Measurements from ENCODE around the gene TIMM29. TPM values are rescaled to one million over a fixed set of nuclear protein-coding genes. Genes with fewer than 3 reads are reported as not detected.

Gene TIMM29
- 22.5 and 23.4 TPM in 2 replicates for total RNA-seq (2014; rRNA removed; shearing (Covaris generic))

DNA sequence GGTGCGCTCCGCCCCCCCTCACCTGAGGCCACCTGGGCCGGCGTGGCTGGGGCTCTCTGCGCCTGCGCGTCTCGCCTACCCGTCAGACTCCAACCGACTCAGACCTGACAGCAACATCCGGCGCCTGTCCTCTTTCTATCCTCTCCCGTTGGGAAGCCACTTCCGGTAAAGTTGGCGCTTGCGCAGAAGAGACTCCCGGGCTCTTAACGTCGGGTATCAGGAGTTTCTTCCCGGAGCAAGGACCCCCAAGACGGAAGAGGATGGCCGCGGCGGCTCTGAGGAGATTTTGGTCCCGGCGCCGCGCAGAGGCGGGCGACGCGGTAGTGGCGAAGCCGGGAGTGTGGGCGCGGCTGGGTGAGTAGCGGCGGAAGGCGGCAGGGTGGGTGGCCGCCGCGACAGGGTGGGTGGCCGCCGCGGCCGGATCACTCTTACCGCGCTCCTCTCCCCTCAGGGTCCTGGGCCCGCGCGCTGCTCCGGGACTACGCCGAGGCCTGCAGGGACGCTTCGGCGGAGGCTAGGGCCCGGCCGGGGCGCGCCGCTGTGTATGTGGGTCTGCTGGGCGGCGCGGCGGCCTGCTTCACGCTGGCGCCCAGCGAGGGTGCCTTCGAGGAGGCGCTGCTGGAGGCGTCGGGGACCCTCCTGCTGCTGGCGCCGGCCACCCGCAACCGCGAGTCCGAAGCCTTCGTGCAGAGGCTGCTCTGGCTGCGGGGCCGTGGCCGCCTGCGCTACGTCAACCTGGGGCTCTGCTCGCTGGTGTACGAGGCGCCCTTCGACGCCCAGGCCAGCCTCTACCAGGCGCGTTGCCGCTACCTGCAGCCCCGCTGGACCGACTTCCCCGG is at the start of gene TIMM29, which contains the start of gene YIPF2:
TSS of gene TIMM29 (plus strand) at position 249 of the 839 bp plus-strand sequence. CDS start at position 261, 12 bp downstream.
TSS of gene YIPF2 (minus strand) at position 77 of the 839 bp plus-strand sequence. CDS start 229 bp downstream, outside the sequence.
- Histone ChIP-seq H3K36me3 (0 out of 2 replicates have a peak, but pooled peaks cover 7% of the 10 kb centered on the region), H3K4me1 (no peaks in the 10 kb centered on the region; the same call in 1 of the 2 replicates), H3K27ac (peak within 1 kb of the TSS; percentile 30; the same call in 1 of the 2 replicates), H3K4me3 (peak within 1 kb of the TSS; percentile 85), H3K9me3 (replicated peaks) (no peaks in the 10 kb centered on the region), H3K27me3 (no peaks in the 10 kb centered on the region)
- DNase-seq, result peak; percentile 98 to 99

DNA sequence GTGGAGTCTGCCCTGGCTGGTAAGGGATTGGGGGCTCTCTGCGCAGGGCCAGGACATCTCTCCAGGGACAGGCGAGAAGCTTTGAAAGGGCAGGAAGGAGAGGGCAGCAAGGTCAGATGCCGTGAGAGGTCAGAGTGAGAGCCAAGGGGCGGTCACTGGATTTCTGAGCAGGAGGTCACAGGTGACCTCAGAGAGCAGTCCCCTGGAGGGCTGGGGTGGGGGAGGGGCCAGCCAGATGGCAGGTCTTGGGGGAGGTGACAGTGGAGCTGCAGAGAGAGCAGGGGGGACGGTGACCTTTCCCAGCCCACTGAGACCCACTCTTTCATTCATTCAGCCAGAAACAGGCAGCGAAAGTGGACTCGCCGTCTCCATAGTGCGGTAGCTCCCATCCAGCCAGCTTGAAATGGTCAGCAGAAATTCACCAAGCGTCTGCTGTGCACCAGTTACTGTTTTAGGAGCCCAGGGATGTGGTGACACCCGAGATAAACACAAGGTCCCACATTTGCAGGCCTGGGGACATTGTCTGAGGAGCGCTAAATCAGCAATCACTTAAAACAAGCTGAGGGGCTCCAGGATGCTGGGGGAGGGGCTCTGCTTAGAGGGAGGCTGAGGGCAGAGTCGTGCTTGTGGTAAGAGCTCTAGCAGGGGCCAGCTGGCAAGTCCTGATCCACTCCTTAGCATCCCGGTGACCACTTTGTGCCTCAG is 47.1 kb upstream of the TIMM29 start:
- Histone ChIP-seq H3K9me3 (replicated peaks) (no peaks in the 10 kb centered on the region), H3K27ac (no peak overlapping the region), H3K36me3 (no peaks in the 10 kb centered on the region), H3K4me1 (0 out of 2 replicates have a peak, but pooled peaks cover 2% of the 10 kb centered on the region), H3K4me3 (no peak overlapping the region), H3K27me3 (no peaks in the 10 kb centered on the region)
- no peak for DNase-seq

DNA sequence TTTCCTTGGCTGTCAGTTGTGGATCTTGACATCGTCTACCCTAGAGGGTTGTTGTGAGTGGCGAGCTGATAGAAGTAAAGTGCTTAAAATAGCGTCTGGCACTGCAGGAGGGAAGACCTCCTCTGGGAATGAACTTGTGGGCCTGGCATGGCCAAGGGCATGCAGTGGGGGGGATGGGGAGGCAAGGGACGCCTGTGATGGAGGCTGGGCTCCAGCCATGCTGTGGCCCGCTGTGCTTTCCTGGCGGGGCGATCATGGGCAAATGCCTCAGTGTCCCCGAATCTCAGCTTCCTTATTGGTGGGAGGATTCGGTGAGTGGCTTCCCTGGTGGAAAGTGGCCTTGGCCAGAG is 46.5 kb upstream of the TIMM29 start:
- Histone ChIP-seq H3K27ac (no peak overlapping the region), H3K9me3 (replicated peaks) (no peaks in the 10 kb centered on the region), H3K4me3 (no peak overlapping the region), H3K4me1 (no peaks in the 10 kb centered on the region), H3K36me3 (no peaks in the 10 kb centered on the region), H3K27me3 (no peaks in the 10 kb centered on the region)
- no peak for DNase-seq

DNA sequence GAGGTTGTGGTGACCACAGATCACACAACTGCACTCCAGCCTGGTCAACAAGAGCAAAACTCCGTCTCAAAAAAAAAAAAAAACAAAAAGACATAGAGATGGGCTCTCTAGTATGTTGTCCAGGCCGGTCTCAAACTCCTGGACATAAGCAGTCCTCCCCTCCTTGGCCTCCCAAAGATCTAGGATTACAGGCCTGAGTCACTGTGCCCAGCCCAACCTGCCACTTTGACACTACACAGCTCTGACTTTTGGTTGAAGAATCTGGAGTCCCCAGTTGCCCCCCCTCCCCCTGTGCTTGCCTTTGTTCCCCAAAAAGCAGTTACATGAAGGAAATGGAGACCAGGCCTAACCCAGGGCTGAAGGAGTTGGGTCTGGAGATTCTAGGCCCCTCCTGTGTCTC is 44.3 kb upstream of the TIMM29 start:
- no peak for DNase-seq
- Histone ChIP-seq H3K4me1 (peaks cover 15% of the 10 kb centered on the region), H3K27me3 (no peaks in the 10 kb centered on the region), H3K4me3 (no peak overlapping the region), H3K27ac (no peak overlapping the region), H3K9me3 (replicated peaks) (no peaks in the 10 kb centered on the region), H3K36me3 (no peaks in the 10 kb centered on the region)

DNA sequence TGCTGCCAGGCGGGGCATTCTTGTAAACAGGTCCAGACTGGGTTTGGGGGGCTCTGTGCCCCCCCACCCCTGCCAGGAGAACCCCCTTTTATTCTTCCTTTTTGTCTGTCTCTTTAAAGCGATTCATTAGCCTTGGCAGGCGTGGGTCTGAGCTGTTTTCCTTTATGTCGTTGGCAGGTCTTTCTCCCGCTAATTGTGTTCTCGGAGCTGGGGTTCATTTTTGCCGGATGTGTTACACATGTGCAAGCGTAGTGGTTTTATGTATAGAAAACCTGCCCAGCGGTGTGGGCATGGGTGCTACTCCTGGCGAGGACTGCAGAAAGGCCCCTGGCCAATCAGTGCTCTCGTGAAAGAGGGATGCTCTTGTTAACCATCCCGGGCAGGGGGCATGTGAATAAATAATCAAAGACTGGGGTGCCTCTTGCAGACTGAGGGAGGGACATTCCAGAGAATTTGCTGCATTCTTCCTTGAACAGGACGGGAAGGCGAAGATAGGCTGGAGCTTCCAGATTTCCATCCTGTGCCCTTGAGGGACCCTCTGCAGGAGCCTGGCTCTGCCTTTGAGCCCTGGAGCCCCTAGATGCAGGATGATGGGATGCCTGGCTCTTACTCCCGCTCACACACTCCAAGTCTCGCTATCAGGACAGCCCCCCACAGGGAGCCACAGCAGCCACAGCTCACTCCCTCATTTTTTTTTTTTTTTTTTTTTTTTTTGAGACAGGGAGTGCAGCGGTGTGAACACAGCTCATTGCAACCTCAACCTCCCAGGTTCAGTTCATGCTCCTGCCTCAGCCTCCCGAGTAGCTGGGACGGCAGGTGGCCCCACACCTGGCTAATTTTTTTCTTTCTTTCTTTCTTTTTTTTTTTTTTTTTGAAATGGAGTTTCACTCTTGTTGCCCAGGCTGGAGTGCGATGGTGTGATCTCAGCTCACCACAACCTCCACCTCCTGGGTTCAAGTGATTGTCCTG is 43.1 kb upstream of the TIMM29 start:
- peaks cover 15% of the 10 kb centered on the region for H3K4me1 ChIP-seq
- no peaks in the 10 kb centered on the region for H3K9me3 ChIP-seq (replicated peaks)
- no peak for DNase-seq
- no peak overlapping the region for H3K4me3 ChIP-seq
- H3K27ac ChIP-seq, result no peak overlapping the region
- H3K27me3 ChIP-seq, result no peaks in the 10 kb centered on the region
- no peaks in the 10 kb centered on the region for H3K36me3 ChIP-seq

DNA sequence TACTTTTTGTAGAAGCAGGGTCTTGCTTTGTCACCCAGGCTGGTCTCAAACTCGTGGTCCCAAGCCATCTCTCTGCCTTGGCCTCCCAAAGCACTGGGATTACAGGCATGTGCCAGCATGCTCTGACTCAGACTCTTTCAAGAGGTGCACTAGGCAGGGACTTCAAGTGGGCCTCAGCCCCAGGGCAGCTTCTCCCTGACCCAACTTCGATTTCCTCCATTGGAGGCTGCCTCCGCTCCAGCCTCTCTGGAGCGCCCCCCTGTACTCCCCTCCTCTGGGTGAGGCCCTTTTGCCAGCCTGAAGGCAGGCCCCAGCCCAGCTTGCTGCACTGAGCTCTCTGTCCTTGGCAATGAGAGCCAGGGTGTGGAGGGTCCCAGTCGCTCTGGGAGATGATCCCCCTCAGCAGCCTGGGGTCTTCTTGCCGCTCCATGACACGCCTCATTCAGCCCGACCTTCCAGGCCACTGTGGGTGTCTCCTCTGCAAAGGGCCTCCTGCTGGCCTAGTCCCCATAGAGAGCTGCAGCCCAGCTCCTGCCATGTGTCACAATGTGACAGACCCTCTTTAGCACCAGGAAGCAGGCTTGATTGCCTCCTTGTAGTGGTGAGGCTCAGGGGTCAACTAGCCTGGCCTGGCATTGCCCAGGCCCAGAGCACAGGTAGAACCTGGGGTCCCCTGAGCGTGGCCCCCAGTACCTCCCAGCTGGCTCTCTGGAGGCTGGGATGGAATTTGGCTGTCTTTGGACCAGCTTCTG is 40.8 kb upstream of the TIMM29 start:
- H3K27me3 ChIP-seq, result no peaks in the 10 kb centered on the region
- peaks cover 30% of the 10 kb centered on the region for H3K4me1 ChIP-seq
- H3K4me3 ChIP-seq, result no peak overlapping the region
- H3K9me3 ChIP-seq (replicated peaks), result no peaks in the 10 kb centered on the region
- H3K27ac ChIP-seq, result peak overlapping the region; percentile 68
- H3K36me3 ChIP-seq, result no peaks in the 10 kb centered on the region
- no peak for DNase-seq

DNA sequence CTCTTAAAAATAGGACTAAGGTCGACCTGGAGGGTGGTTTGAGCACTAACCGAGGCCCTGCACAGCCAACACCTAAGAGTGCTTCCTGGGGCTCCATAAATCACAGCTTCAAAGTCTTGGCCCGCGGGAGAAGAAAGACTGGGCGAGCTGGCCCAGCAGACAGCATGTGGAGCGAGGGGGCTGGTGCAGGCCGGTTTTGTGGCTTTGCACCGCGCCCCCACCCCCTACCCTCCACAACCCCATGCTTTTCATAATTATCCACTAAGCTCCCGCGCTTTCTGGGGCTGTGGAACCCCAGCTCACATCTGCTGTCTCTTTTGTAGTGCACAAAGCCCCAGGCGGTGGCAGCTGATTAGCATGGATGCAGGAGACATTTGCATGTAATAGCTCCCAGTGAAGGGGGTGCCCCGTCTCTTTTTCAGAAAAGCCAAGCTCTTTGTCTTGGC is 40.2 kb upstream of the TIMM29 start:
- Histone ChIP-seq H3K9me3 (replicated peaks) (no peaks in the 10 kb centered on the region), H3K4me1 (peaks cover 30% of the 10 kb centered on the region), H3K27me3 (no peaks in the 10 kb centered on the region), H3K4me3 (no peak overlapping the region), H3K36me3 (no peaks in the 10 kb centered on the region), H3K27ac (peak overlapping the region; percentile 68)
- DNase-seq, result peak; percentile 87 to 89

DNA sequence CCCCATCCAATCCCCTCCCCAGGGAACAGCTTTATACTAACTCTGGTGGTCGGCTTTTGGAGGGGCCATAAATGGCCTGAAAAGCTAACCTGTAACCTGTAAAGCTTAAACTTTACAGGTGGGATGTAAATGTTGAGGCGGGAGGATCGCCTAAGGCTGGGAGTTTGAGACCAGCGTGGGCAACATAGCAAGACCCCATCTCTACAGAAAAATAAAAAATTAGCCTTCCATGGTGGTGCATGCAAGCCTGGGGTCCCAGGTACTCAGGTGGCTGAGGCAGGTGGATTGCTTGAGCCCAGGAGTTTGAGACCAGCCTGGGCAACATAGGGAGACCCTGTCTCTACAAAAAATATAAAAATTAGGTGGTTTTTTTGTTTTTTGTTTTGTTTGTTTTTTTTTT is 38.7 kb upstream of the TIMM29 start:
- DNase-seq, result no peak
- peaks cover 30% of the 10 kb centered on the region for H3K4me1 ChIP-seq
- H3K36me3 ChIP-seq, result no peaks in the 10 kb centered on the region
- H3K27ac ChIP-seq, result no peak overlapping the region
- H3K27me3 ChIP-seq, result no peaks in the 10 kb centered on the region
- H3K9me3 ChIP-seq (replicated peaks), result no peaks in the 10 kb centered on the region
- no peak overlapping the region for H3K4me3 ChIP-seq

DNA sequence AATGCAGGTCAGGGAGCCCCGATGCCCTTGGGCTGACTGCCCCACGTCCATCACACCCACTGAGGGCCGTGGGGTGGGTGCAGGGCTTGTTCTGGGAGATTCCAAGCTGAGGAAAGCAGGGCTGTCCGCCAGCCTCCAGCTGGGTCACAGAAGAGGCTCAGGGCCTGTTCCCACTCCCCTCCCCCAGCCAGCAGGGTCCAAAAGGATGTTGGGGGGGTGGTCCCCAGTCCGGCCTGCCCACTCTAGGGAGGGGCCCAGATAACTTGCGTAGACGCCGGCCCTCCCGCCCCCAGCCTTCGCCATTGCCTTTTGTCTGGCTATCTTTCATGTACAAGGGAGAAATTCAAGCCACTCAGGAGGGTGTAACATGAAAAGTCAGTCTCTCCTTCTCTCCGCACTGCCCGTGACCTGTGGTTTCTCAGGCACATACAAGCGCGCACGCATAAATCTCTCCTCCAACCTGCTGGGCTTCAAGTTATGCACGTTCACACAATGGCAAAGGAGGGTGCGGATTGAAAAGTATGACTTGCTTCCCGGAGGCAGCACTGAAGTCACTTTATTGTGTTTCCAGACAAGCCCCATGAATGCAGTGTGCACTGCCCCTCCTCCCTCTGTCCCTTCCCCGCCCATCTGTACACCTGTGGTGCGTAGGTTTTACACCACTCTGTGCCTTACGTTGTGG is 37.1 kb upstream of the TIMM29 start:
- Histone ChIP-seq H3K36me3 (no peaks in the 10 kb centered on the region), H3K27me3 (no peaks in the 10 kb centered on the region), H3K4me3 (no peak overlapping the region), H3K27ac (peak overlapping the region; percentile 7; the same call in 1 of the 2 replicates), H3K9me3 (replicated peaks) (no peaks in the 10 kb centered on the region), H3K4me1 (peaks cover 30% of the 10 kb centered on the region)
- DNase-seq, result no peak

DNA sequence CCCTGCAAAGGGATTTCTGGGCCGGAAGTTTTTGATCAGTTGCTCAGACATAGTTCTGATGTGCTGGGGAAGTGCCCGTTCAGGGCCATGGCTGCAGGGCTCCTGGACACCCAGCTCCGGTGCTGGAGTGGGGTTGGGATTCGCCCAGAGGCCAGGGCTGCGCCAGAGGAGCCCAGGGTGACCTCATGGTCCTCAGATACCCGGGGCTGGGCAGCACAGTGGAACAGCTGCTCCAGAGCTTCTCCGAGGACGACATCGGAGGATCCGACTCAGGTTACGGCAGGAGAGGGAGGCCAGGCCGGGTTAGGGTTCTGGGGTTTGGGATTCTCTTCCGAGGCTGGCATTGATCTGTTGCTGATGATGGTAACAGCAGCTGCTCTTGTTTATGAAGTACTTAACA is 36.4 kb upstream of the TIMM29 start:
- H3K9me3 ChIP-seq (replicated peaks), result no peaks in the 10 kb centered on the region
- H3K4me3 ChIP-seq, result no peak overlapping the region
- DNase-seq, result peak; percentile 91 to 93
- no peaks in the 10 kb centered on the region for H3K27me3 ChIP-seq
- peaks cover 30% of the 10 kb centered on the region for H3K4me1 ChIP-seq
- no peaks in the 10 kb centered on the region for H3K36me3 ChIP-seq
- peak overlapping the region; percentile 7; the same call in 1 of the 2 replicates for H3K27ac ChIP-seq

DNA sequence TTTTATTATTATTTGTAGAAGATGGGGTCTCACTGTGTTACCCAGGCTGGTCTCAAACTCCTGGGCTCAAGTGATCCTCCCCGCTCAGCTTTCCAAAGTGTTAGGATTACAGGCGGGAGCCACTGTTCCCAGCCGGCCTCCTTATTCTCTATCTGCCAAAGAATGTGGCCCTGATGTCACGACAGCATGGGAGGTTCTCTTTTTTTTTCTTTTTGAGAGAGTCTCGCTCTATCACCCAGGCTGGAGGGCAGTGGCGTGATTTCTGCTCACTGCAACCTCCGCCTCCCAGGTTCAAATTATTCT is 33.7 kb upstream of the TIMM29 start:
- H3K4me3 ChIP-seq, result no peak overlapping the region
- no peaks in the 10 kb centered on the region for H3K9me3 ChIP-seq (replicated peaks)
- DNase-seq, result no peak
- no peak overlapping the region for H3K27ac ChIP-seq
- no peaks in the 10 kb centered on the region for H3K27me3 ChIP-seq
- H3K4me1 ChIP-seq, result peaks cover 18% of the 10 kb centered on the region
- no peaks in the 10 kb centered on the region for H3K36me3 ChIP-seq

DNA sequence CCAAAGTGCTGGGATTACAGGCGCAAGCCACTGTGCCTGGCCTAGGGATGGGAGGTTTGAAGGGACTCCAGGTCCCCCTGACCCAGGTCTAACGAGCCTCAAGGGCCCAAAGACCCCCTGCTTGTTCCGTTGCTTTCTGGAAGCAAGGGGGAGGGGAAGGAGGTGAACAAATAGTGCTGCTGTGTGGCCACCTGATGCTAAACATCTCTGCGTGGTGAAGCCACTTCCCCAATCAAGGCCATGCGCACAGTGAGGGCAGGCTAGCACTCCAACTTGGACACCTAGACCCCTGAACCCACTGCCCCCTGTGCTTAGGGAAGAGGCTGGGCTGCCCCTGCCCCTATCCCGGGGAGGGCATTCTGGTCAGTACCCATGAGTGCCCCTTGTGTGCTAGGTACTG is 33.2 kb upstream of the TIMM29 start:
- no peaks in the 10 kb centered on the region for H3K27me3 ChIP-seq
- H3K27ac ChIP-seq, result no peak overlapping the region
- no peaks in the 10 kb centered on the region for H3K36me3 ChIP-seq
- no peak overlapping the region for H3K4me3 ChIP-seq
- H3K4me1 ChIP-seq, result peaks cover 18% of the 10 kb centered on the region
- H3K9me3 ChIP-seq (replicated peaks), result no peaks in the 10 kb centered on the region
- DNase-seq, result no peak

DNA sequence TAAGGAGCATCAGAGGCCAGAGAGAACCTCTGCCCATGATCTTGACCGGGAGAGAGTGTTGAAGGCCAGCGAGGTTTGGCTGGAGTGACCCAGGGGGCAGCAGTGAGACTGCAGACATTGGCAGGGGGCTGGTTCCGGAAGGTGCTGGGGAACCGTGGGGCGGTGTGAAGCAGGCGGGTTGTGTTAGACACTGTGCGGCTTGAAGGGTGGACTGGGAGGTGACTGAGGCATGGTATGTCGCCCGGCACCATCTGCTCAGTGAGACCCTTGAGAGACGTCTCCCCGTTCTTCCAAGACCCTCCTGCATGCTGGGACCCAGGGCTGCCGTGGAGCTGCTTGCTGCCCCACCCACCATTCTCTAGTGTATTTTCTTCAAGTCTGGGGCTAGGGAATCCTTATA is 32.7 kb upstream of the TIMM29 start:
- no peaks in the 10 kb centered on the region for H3K36me3 ChIP-seq
- H3K4me3 ChIP-seq, result no peak overlapping the region
- no peak for DNase-seq
- H3K27me3 ChIP-seq, result no peaks in the 10 kb centered on the region
- H3K27ac ChIP-seq, result no peak overlapping the region
- peaks cover 18% of the 10 kb centered on the region for H3K4me1 ChIP-seq
- no peaks in the 10 kb centered on the region for H3K9me3 ChIP-seq (replicated peaks)
